GM12801 (cell line): ENCODE data around the gene ARMH3.

Experiments
- TF ChIP-seq, protein P1 (sequence below): IDR thresholded peaks from one replicate; pipeline ENCODE4 v1.5.1; 2011; ENCODE audit warnings: control low read depth; ENCODE audit not compliant: insufficient read length; ENCODE audit errors: extremely low read depth

Gene ARMH3

DNA sequence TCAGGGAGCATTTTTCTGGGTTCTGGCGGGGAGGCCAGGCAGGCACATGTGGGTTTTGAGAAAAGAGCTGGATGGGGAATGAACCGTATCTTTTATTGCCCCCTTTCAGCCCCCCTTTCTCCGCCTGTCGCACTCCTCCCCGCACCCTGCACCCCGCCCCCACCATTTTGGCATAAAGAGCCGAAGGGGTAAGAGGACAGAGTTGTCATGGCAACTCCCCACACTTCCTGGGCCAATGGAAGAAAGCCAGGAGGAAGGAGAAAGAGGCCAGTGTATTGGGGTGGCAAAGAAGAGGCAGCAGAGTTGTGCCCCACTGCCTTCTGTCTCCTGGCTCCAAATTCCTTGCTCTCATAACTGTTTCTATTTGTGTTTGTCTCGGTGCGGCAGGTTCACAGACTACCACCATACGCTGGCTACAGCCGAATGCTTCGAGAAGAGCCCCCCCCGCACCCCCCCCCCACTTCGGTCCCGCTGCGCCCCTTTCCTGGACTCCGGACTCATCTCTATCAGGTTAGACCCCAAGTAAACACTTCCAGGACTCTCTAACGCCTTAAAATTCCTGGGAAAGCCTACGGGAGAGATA lies 215.8 kb downstream of the ARMH3 start:
- TF ChIP-seq, protein P1, sequence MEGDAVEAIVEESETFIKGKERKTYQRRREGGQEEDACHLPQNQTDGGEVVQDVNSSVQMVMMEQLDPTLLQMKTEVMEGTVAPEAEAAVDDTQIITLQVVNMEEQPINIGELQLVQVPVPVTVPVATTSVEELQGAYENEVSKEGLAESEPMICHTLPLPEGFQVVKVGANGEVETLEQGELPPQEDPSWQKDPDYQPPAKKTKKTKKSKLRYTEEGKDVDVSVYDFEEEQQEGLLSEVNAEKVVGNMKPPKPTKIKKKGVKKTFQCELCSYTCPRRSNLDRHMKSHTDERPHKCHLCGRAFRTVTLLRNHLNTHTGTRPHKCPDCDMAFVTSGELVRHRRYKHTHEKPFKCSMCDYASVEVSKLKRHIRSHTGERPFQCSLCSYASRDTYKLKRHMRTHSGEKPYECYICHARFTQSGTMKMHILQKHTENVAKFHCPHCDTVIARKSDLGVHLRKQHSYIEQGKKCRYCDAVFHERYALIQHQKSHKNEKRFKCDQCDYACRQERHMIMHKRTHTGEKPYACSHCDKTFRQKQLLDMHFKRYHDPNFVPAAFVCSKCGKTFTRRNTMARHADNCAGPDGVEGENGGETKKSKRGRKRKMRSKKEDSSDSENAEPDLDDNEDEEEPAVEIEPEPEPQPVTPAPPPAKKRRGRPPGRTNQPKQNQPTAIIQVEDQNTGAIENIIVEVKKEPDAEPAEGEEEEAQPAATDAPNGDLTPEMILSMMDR: no peak

DNA sequence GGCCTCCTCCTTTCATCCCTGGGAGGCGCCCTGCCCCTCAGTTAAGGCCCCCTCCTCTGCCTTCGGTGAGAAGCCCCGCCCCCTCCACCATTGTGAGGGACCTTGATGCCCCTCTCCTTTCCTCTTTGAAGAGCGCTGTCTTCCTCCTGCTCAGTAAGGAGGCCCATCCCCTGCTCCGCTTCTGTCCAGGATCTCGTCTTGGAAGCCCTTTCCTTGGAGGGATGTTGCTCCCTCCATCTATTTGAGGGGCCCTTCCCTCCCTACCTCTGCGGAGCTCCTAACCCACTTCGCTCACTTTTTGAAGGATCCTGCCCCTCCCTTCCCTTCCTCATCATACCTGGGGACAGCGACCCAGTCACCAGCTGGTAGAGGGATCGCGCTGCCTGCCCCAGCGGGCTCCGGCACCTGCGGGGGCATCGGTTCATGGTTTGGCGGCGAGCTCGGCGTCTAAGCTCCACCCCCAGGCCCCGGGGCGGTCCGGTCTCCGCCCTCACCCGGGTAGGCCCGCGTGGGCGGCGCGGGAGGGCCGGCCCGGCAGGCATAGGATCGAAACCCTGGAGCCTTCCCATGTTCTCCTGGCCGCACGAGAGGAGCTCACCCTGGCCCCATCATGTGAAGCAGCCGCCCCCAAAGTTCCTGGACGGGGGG lies 216.4 kb downstream of the ARMH3 start:
- TF ChIP-seq, protein P1: no peak

DNA sequence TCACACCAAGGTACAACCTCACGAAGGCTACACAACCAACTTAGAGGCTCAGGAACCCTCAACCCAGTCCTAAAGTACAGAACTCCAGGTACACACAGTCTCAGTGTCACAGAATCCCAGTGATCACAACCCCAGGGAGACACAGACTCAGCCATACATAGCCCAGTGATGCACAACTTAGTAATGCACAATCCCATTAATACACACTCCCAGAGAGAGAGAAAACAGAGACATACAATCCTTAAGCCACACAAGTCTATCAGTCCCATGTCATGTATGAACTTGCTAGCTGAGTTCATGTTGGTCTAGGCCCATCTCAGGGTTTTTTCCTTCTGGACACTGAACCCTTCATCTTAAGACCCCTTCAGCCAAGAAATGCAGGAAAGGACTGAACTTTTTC lies 217.0 kb downstream of the ARMH3 start:
- TF ChIP-seq, protein P1: no peak

DNA sequence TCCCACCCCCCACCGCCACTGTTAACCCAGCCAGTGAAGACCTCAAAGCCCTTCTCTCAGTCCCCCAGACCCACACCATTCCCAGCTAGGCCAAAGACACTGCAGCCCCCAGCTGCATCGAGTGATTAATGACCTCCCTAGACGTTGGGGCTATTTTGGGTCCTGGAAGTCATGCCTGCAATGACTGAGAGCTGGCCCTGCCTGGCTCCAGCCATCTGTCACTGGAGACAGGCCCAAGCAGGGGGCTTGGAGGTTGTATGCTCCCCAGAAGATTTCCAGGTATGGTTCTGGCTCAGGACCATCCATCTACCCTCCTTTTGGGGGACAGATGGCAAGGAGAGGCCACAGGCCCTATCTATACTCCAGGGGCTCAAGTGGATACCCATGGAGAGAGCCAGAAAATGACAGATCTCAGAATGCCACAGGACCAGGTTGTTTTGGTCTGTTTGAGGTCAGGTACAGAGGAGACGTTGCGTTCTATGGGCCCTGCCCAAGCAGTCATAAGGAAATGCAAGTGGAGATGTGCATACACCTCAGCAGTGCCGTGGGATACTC lies 217.5 kb downstream of the ARMH3 start:
- TF ChIP-seq, protein P1: no peak

DNA sequence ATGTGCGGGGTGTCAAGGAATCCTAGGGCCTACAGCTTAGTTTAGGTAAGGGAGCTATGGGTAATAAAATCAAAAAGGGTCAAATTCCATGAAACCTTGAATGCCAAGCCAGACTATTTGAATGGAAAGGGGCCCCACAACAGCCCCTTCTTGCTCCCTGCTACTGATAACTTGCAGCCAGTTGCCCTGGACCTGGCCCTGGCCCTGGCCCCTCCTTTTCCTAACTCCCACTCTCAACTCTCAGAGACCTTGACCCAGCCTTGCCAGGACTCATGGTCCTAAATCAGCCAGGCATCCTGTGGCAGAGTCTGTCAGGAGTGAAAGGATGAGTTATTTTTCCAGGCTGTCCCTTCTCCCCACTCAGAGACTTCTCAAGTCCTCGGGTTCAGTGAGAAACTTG lies 218.2 kb downstream of the ARMH3 start:
- TF ChIP-seq, protein P1: no peak

DNA sequence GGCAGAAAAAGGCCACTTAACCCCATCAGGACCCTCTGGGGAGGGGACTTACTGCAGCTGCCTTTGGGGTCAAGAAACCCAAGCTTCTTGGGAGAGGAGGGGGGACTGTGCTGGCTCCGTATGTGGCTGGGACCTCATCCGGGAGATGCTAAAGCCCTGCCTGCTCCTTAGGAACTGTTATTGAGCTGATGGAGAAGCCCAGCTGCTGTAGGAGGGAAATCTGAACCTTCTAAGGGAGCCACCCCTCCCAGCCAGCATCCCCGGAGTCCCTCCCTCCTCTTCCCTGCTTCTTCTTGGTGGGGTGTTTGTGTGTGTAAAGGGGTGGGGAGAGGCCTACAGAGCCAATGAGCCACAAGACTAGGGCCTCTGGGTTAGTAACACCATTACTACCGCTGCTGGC lies 220.6 kb downstream of the ARMH3 start:
- TF ChIP-seq, protein P1: no peak

DNA sequence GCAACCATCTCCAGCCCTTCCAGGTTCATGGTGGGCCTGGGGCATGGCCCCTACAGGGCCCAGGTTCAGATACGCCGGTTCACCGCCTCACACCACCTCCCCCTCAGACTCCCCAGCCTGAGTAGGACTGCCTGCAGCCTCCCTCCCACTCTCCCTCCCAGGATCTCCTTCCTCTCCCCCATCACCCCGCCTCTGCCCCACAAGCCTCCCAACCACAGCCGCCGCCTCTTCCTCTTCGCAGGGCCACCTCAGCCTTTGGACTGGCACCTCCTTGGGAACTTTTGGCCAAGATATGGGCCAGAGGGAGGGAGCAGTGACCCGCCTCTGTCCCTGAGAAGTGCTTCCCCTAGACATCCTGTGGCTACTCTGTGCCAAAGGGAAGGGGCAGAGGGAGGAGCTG lies 221.6 kb downstream of the ARMH3 start:
- TF ChIP-seq, protein P1: no peak
